Breast epithelium (tissue), 3 donors: ENCODE measurements around the gene ASCC1.

ENCODE experiments used
- POLR2A ChIP-seq: fragments of 450-650 bp; IDR thresholded peaks from one replicate; pipeline ENCODE4 v1.6.1; 2016; ENCODE audit warnings: antibody characterized with exemption, mild to moderate bottlenecking, moderate library complexity
- POLR2AphosphoS5 ChIP-seq, 3 donors: sonication (generic); formaldehyde crosslinking; IDR thresholded peaks; one replicate each; pipeline ENCODE4 v1.6.1; 2017; ENCODE audit warnings: antibody characterized with exemption in 3 of 3
- TF ChIP-seq, protein P1 (sequence below), 3 donors: fragments of 450-650 bp; IDR thresholded peaks; one replicate each; pipeline ENCODE4 v1.5.1; 2016 to 2017; ENCODE audit warnings: antibody characterized with exemption in 3 of 3, mild to moderate bottlenecking in 3 of 3, moderate library complexity in 3 of 3

DNA sequence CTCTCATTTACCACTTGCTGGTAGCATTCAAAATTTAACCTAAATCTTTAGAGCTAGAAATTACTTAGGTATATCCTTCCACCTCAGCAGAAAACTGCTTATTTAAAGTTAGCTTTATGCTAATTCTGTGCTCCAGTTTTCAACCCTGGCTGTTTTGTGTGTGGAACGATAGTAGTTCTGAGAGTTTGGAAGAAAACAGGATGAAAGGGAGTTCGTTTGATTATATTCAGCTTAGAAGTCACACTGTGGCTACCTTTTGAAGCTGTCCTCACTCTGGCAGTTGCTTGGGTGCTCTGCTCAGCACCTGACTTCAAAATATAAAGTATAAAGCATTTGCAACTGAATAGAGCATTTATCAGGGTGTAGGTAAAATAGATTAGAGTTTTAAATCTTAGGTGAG is 2.6 kb upstream of the ASCC1 start:
- TF ChIP-seq POLR2AphosphoS5 (IDR thresholded peaks at IDR 0.05) (no peak), POLR2A (no peak)
- TF ChIP-seq, protein P1, sequence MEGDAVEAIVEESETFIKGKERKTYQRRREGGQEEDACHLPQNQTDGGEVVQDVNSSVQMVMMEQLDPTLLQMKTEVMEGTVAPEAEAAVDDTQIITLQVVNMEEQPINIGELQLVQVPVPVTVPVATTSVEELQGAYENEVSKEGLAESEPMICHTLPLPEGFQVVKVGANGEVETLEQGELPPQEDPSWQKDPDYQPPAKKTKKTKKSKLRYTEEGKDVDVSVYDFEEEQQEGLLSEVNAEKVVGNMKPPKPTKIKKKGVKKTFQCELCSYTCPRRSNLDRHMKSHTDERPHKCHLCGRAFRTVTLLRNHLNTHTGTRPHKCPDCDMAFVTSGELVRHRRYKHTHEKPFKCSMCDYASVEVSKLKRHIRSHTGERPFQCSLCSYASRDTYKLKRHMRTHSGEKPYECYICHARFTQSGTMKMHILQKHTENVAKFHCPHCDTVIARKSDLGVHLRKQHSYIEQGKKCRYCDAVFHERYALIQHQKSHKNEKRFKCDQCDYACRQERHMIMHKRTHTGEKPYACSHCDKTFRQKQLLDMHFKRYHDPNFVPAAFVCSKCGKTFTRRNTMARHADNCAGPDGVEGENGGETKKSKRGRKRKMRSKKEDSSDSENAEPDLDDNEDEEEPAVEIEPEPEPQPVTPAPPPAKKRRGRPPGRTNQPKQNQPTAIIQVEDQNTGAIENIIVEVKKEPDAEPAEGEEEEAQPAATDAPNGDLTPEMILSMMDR (IDR thresholded peaks at IDR 0.05): no peak
